ENCODE results near the gene RAD51C. TPM values are rescaled to one million over a fixed set of nuclear protein-coding genes. Genes with fewer than 3 reads are reported as not detected.
"Not testable (repeated sequence)": the region's sequence is repeated elsewhere in the genome, so short reads cannot be mapped to it uniquely, and the experiment has no call there.

The RAD51C gene
- total RNA-seq, 2 donors from 2014 or later = 24.3 to 29.3 TPM

DNA sequence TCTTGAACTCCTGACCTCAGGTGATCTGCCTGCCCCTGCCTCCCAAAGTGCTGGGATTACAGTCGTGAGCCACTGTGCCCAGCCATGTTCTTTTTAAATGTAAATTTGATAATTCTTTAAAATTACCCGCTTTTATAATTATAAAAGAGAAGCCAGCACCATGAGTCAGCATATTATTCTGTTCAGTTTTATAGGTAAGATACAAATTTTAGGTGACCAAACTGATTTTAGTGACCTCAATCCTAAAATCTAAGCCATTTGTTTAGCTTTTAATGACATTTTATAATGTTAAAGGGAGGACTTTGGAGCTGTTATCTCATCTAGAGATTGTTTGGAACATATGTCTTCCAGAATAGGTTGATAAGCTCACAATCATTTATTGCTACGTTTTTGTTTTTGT, 42.4 kb downstream of the RAD51C start:
- Histone ChIP-seq H3K36me3 (no peaks in the 10 kb centered on the region), H3K4me3 (no peak overlapping the region), H3K9me3 (no peaks in the 10 kb centered on the region), H3K27ac (no peak overlapping the region), H3K4me1 (no peaks in the 10 kb centered on the region), H3K27me3 (no peaks in the 10 kb centered on the region)
- TF ChIP-seq, protein P1, sequence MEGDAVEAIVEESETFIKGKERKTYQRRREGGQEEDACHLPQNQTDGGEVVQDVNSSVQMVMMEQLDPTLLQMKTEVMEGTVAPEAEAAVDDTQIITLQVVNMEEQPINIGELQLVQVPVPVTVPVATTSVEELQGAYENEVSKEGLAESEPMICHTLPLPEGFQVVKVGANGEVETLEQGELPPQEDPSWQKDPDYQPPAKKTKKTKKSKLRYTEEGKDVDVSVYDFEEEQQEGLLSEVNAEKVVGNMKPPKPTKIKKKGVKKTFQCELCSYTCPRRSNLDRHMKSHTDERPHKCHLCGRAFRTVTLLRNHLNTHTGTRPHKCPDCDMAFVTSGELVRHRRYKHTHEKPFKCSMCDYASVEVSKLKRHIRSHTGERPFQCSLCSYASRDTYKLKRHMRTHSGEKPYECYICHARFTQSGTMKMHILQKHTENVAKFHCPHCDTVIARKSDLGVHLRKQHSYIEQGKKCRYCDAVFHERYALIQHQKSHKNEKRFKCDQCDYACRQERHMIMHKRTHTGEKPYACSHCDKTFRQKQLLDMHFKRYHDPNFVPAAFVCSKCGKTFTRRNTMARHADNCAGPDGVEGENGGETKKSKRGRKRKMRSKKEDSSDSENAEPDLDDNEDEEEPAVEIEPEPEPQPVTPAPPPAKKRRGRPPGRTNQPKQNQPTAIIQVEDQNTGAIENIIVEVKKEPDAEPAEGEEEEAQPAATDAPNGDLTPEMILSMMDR (IDR thresholded peaks at IDR 0.05) = no peak
- DNase-seq (ENCODE audit: low spot score) = no peak

DNA sequence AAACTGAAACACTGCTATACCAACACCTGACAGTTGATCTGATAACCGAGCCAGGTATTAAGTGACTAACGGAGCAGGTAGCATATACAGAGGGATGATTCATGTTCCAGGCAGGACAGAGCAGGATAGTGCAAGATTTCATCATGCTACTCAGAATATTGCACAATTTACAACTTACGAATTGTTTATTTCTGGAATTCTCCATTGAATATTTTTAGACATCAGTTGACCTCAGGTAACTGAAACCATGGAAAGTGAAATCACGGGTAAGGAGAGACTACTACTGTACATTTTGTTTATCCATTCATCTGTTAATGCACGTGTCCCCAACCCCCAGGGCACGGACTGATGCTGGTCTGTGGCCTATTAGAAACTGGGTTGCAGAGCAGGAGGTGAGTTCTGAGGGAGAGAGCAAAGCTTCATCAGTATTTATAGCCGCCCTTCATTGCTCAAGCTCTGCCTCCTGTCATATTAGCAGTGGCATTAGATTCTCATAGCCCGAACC, 48.8 kb downstream of the RAD51C start:
- no peaks in the 10 kb centered on the region for H3K4me1 ChIP-seq
- TF ChIP-seq, protein P1 (IDR thresholded peaks at IDR 0.05) = no peak
- no peak for DNase-seq (ENCODE audit: low spot score)
- no peak overlapping the region for H3K27ac ChIP-seq
- H3K9me3 ChIP-seq = no peaks in the 10 kb centered on the region
- no peaks in the 10 kb centered on the region for H3K36me3 ChIP-seq
- no peak overlapping the region for H3K4me3 ChIP-seq
- no peaks in the 10 kb centered on the region for H3K27me3 ChIP-seq

DNA sequence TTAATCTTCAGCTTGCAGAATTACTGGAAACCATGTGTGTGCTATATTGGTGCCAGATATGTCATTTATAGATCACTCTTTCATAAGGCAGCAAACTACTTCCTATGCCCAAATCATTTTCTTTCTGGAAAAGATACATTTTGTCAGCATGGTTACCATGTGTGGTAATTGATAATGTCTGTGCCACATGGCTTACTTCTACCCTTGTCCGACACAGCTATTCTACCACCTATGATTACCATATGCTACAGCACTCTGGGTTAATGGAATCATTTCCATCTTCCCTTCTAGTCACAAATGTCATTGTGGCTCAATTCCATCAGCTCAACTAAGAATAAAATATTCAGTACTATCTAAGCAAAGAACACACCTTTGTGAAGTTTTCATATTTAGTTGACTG, 55.3 kb downstream of the RAD51C start:
- no peaks in the 10 kb centered on the region for H3K9me3 ChIP-seq
- H3K27me3 ChIP-seq = no peaks in the 10 kb centered on the region
- no peak for DNase-seq (ENCODE audit: low spot score)
- H3K36me3 ChIP-seq = no peaks in the 10 kb centered on the region
- H3K4me1 ChIP-seq = no peaks in the 10 kb centered on the region
- H3K4me3 ChIP-seq = no peak overlapping the region
- H3K27ac ChIP-seq = no peak overlapping the region
- TF ChIP-seq, protein P1 (IDR thresholded peaks at IDR 0.05) = no peak

DNA sequence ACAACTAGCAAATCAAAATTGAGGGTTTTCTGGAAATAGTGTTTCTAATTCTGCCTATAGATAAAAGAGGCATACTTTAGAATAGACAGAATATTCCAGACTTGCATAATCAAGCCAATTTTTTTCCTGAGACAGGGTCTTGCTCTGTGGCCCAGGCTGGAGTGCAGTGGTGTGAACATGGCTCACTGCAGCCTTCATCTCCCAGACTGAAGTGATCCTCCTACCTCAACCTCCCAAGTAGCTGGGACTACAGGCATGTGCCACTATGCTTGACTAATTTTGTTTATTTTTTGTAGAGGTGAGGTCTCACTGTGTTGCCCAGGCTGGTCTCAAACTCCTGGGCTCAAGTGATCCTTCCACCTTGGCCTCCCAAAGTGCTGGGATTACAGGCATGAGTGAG, 57.2 kb downstream of the RAD51C start:
- H3K27ac ChIP-seq; H3K4me1 ChIP-seq; DNase-seq (ENCODE audit: low spot score): not testable (repeated sequence)

DNA sequence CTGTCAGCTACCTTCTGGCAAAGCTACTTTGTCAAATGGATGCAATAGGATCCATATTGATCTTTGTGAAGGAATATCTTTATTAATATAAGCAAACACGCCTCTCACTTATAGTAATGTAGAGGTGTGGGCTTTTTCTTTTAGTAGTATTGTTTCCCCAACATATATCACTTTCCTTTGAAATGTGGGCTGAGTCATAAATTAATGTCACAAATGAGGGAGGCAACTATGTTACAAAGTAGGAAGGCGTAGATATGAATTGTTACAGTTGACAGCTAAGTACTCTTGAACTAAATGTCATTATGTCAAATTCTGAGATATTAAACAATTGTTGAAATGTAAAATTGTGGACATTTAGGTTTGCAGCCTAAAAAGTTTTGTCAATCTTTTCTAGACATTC, 60.6 kb downstream of the RAD51C start:
- DNase-seq (ENCODE audit: low spot score) = no peak
- no peaks in the 10 kb centered on the region for H3K9me3 ChIP-seq
- TF ChIP-seq, protein P1 (IDR thresholded peaks at IDR 0.05) = no peak
- H3K27ac ChIP-seq = no peak overlapping the region
- no peak overlapping the region for H3K4me3 ChIP-seq
- H3K4me1 ChIP-seq = peaks cover 0 to 13% of the 10 kb centered on the region in 2 donors
- H3K27me3 ChIP-seq = no peaks in the 10 kb centered on the region
- H3K36me3 ChIP-seq = no peaks in the 10 kb centered on the region

More for the DNA sequence above, 57.2 kb downstream of the RAD51C start:
- H3K4me3 ChIP-seq, H3K27me3 ChIP-seq, H3K9me3 ChIP-seq, H3K36me3 ChIP-seq: not testable (repeated sequence)

DNA sequence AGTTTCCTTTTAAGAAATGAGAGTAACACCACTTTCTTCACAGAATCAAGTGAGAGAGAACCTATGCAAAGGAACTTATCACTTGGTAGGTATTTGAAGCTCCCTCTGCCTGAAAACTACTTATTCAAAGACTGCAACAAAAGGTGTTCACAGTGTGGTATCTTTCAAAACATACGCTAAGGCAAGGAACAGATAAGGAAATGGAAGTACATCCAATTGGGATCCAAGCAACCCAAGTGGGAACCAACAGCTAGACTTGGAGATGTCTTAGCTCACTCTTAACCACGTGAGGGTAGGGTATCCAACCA, 62.8 kb downstream of the RAD51C start:
- TF ChIP-seq, protein P1 (IDR thresholded peaks at IDR 0.05) = no peak
- H3K27ac ChIP-seq = no peak overlapping the region
- DNase-seq (ENCODE audit: low spot score) = no peak
- no peaks in the 10 kb centered on the region for H3K9me3 ChIP-seq
- peaks cover 0 to 13% of the 10 kb centered on the region in 2 donors for H3K4me1 ChIP-seq
- no peaks in the 10 kb centered on the region for H3K36me3 ChIP-seq
- H3K27me3 ChIP-seq = no peaks in the 10 kb centered on the region
- H3K4me3 ChIP-seq = peak overlapping the region; percentile 70 to 71

Data from right atrium auricular region (tissue), 2 donors.